K562 (cell line): ENCODE results near the gene NEK2. TPM values are rescaled to one million over a fixed set of nuclear protein-coding genes. Genes with fewer than 3 reads are reported as not detected.
A peak's percentile ranks its signal among the peaks of the same experiment; 100 is the strongest.

Experiments
- DMBX1 ChIP-seq: fragments of 250-450 bp; sonication (Bioruptor Pico); IDR thresholded peaks from 2 replicates; pipeline ENCODE4 v1.8.0; 2022; ENCODE audit warnings: inconsistent platforms, mild to moderate bottlenecking, moderate library complexity, borderline replicate concordance
- HMGN3 ChIP-seq: IDR thresholded peaks from 2 replicates; pipeline ENCODE4 v1.6.1; 2011; ENCODE audit warnings: borderline replicate concordance, low read depth, mild to moderate bottlenecking, mixed read lengths, low read length; ENCODE audit not compliant: insufficient read length; ENCODE audit errors: extremely low read depth
- ILF3 ChIP-seq: fragments of 450-650 bp; IDR thresholded peaks from 2 replicates; pipeline ENCODE4 v1.6.1; 2018; ENCODE audit warnings: antibody characterized with exemption, mild to moderate bottlenecking, moderate library complexity, borderline replicate concordance
- KAT2B ChIP-seq: IDR thresholded peaks from one replicate; pipeline ENCODE4 v1.6.1; 2012; ENCODE audit warnings: low read depth, mild to moderate bottlenecking, control low read depth, inconsistent platforms, low read length, moderate library complexity
- NFATC3 ChIP-seq: fragments of 450-650 bp; IDR thresholded peaks from 2 replicates; pipeline ENCODE4 v1.6.1; 2017; ENCODE audit warnings: mild to moderate bottlenecking
- NFIC ChIP-seq: fragments of 450-650 bp; IDR thresholded peaks from 2 replicates; pipeline ENCODE4 v1.6.1; 2017; ENCODE audit warnings: mild to moderate bottlenecking, inconsistent platforms
- NR2C2 ChIP-seq, 2 experiments: fragments of 200-800 bp in 1 of 2; sonication (Bioruptor generic) in 1 of 2; sonication (generic) in 1 of 2; formaldehyde crosslinking in 1 of 2; IDR thresholded peaks; 2 replicates each; pipeline versions ENCODE4 v1.6.1 to v1.8.0; 2016 to 2022; ENCODE audit warnings: mild to moderate bottlenecking in 1 of 2, missing compliant biosample characterization in 1 of 2, missing genetic modification characterization in 1 of 2, missing genetic modification reagents in 1 of 2
- PHTF2 ChIP-seq: fragments of 250-450 bp; sonication (Bioruptor Pico); IDR thresholded peaks from 2 replicates; pipeline ENCODE4 v1.5.0; 2021; ENCODE audit warnings: mild to moderate bottlenecking
- SAP30 ChIP-seq: fragments of 200-600 bp; sonication (generic); IDR thresholded peaks from 2 replicates; pipeline ENCODE4 v1.6.1; 2012; ENCODE audit warnings: borderline replicate concordance, low read depth, mild to moderate bottlenecking, moderate library complexity, low read length, control low read depth, inconsistent platforms; ENCODE audit not compliant: insufficient read depth, poor library complexity, severe bottlenecking
- TBP ChIP-seq: optimal IDR thresholded peaks from 2 replicates; pipeline ENCODE3; 2011; ENCODE audit warnings: low read depth, low read length, improper control_type of control experiment
- ZKSCAN8 ChIP-seq: fragments of 200-800 bp; sonication (Bioruptor generic); IDR thresholded peaks from 2 replicates; pipeline ENCODE4 v1.6.1; 2016; ENCODE audit warnings: missing genetic modification characterization, missing compliant biosample characterization
- ZNF184 ChIP-seq: sonication (generic); formaldehyde crosslinking; IDR thresholded peaks from 2 replicates; pipeline ENCODE4 v1.5.0; 2020; ENCODE audit warnings: missing genetic modification reagents
- ZNF232 ChIP-seq: sonication (generic); formaldehyde crosslinking; IDR thresholded peaks from 2 replicates; pipeline ENCODE4 v1.8.0; 2022; ENCODE audit warnings: mild to moderate bottlenecking, missing genetic modification reagents
- ZNF311 ChIP-seq: fragments of 250-450 bp; sonication (Bioruptor Pico); IDR thresholded peaks from 2 replicates; pipeline ENCODE4 v1.4.0; 2020; ENCODE audit warnings: mild to moderate bottlenecking, moderate library complexity
- polyA plus RNA-seq, 8 experiments: library from polyadenylated mRNA; depleted of rRNA in 4 of 8; stranded (reverse) in 5 of 8; unstranded in 3 of 8; fragments of >200 nt; fragmentation: Nextera tagmentation in 2 of 8; fragmentation: Illumina TruSeq in 1 of 8; extraction: Ambion mirVana in 2 of 8; extraction: Trizol in 1 of 8; gene quantifications; 2 replicates each; pipeline versions ENCODE4 v1.2.1 to v1.2.3, GENCODE V29; 2011 to 2014; ENCODE audit warnings: inconsistent platforms in 1 of 8, missing spikeins in 1 of 8
- total RNA-seq, 7 experiments: library from RNA; depleted of rRNA in 6 of 7; stranded (reverse); fragments of >200 nt in 6 of 7; fragmentation: Illumina TruSeq in 2 of 7; extraction: Trizol in 2 of 7; gene quantifications; 2 replicates each; pipeline versions ENCODE4 v1.2.1 to v1.2.3, GENCODE V29; 2011 to 2021; ENCODE audit warnings: low replicate concordance in 1 of 7
- TF ChIP-seq, protein P1 (sequence below): fragments of 450-650 bp; IDR thresholded peaks from 2 replicates; pipeline ENCODE4 v1.6.1; 2018; ENCODE audit not compliant: partially characterized antibody
- TF ChIP-seq, protein P2 (sequence below): fragments of 450-650 bp; IDR thresholded peaks from 2 replicates; pipeline ENCODE4 v1.6.1; 2017; ENCODE audit warnings: antibody characterized with exemption, mild to moderate bottlenecking
- TF ChIP-seq, protein P3 (sequence below): fragments of 250-450 bp; sonication (Bioruptor Pico); IDR thresholded peaks from 2 replicates; pipeline ENCODE4 v1.8.0; 2022; ENCODE audit warnings: inconsistent platforms

NEK2 gene
- total and polyA plus RNA-seq, 9 of the 15 experiments (the other 6 are each of a cell fraction or from before 2014, with no cell fraction given), result 30.0 to 74.7 (median 66.4) TPM

DNA sequence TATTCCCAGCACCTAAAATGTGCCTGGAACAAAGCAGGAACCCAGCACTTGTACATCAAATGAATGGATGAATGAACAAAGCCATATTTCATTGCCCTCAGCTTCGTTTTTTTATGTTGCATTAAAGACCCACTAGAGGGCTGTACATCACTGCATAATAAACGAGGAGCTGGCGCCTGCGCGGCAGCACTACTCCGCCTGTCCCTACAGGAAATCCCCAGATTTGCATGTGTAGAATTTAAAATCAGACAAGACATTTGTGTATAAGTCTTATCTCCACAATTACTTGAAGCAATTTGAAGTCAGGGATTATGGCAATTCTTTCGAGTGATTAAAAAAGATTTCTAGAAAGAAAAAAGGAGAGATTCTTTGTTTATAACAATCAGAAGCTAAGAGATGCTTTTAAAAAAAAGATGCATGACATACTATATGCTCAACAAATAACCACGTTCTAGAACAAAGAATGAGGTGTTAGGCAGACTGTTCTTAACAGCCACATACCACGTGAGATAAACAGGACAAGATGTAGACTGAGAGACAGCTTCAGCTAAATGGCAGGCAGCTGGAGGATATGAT lies 5.4 kb upstream of the NEK2 start (continued):
- TF ChIP-seq, protein P1, sequence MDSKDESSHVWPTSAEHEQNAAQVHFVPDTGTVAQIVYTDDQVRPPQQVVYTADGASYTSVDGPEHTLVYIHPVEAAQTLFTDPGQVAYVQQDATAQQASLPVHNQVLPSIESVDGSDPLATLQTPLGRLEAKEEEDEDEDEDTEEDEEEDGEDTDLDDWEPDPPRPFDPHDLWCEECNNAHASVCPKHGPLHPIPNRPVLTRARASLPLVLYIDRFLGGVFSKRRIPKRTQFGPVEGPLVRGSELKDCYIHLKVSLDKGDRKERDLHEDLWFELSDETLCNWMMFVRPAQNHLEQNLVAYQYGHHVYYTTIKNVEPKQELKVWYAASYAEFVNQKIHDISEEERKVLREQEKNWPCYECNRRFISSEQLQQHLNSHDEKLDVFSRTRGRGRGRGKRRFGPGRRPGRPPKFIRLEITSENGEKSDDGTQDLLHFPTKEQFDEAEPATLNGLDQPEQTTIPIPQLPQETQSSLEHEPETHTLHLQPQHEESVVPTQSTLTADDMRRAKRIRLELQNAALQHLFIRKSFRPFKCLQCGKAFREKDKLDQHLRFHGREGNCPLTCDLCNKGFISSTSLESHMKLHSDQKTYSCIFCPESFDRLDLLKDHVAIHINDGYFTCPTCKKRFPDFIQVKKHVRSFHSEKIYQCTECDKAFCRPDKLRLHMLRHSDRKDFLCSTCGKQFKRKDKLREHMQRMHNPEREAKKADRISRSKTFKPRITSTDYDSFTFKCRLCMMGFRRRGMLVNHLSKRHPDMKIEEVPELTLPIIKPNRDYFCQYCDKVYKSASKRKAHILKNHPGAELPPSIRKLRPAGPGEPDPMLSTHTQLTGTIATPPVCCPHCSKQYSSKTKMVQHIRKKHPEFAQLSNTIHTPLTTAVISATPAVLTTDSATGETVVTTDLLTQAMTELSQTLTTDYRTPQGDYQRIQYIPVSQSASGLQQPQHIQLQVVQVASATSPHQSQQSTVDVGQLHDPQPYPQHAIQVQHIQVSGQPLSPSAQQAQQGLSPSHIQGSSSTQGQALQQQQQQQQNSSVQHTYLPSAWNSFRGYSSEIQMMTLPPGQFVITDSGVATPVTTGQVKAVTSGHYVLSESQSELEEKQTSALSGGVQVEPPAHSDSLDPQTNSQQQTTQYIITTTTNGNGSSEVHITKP, result no peak
- no peak for TF ChIP-seq SAP30
- no peak for TF ChIP-seq NFATC3
- TF ChIP-seq NR2C2 (CRISPR knock-in tag; IDR thresholded peaks at IDR 0.05), result no peak
- no peak for TF ChIP-seq NR2C2 (tag; IDR thresholded peaks at IDR 0.05)
- TF ChIP-seq DMBX1, result no peak
- TF ChIP-seq TBP, result peak; percentile 40
- no peak for TF ChIP-seq NFIC
- TF ChIP-seq ZNF232, result no peak
- no peak for TF ChIP-seq HMGN3
- TF ChIP-seq, protein P2, sequence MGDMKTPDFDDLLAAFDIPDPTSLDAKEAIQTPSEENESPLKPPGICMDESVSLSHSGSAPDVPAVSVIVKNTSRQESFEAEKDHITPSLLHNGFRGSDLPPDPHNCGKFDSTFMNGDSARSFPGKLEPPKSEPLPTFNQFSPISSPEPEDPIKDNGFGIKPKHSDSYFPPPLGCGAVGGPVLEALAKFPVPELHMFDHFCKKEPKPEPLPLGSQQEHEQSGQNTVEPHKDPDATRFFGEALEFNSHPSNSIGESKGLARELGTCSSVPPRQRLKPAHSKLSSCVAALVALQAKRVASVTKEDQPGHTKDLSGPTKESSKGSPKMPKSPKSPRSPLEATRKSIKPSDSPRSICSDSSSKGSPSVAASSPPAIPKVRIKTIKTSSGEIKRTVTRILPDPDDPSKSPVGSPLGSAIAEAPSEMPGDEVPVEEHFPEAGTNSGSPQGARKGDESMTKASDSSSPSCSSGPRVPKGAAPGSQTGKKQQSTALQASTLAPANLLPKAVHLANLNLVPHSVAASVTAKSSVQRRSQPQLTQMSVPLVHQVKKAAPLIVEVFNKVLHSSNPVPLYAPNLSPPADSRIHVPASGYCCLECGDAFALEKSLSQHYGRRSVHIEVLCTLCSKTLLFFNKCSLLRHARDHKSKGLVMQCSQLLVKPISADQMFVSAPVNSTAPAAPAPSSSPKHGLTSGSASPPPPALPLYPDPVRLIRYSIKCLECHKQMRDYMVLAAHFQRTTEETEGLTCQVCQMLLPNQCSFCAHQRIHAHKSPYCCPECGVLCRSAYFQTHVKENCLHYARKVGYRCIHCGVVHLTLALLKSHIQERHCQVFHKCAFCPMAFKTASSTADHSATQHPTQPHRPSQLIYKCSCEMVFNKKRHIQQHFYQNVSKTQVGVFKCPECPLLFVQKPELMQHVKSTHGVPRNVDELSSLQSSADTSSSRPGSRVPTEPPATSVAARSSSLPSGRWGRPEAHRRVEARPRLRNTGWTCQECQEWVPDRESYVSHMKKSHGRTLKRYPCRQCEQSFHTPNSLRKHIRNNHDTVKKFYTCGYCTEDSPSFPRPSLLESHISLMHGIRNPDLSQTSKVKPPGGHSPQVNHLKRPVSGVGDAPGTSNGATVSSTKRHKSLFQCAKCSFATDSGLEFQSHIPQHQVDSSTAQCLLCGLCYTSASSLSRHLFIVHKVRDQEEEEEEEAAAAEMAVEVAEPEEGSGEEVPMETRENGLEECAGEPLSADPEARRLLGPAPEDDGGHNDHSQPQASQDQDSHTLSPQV, result no peak
- TF ChIP-seq ILF3, result no peak; the same call in 1 of the 2 replicates
- no peak for TF ChIP-seq KAT2B
- TF ChIP-seq, protein P3, sequence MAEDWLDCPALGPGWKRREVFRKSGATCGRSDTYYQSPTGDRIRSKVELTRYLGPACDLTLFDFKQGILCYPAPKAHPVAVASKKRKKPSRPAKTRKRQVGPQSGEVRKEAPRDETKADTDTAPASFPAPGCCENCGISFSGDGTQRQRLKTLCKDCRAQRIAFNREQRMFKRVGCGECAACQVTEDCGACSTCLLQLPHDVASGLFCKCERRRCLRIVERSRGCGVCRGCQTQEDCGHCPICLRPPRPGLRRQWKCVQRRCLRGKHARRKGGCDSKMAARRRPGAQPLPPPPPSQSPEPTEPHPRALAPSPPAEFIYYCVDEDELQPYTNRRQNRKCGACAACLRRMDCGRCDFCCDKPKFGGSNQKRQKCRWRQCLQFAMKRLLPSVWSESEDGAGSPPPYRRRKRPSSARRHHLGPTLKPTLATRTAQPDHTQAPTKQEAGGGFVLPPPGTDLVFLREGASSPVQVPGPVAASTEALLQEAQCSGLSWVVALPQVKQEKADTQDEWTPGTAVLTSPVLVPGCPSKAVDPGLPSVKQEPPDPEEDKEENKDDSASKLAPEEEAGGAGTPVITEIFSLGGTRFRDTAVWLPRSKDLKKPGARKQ (CRISPR knock-in tag), result no peak
- no peak for TF ChIP-seq ZNF311
- TF ChIP-seq PHTF2 (CRISPR knock-in tag), result no peak
- no peak for TF ChIP-seq ZNF184 (CRISPR knock-in tag)
- TF ChIP-seq ZKSCAN8 (CRISPR knock-in tag), result no peak
